A673 (cell line): ENCODE data around the gene TXNRD1. TPM values are rescaled to one million over a fixed set of nuclear protein-coding genes. Genes with fewer than 3 reads are reported as not detected.
A peak's percentile ranks its signal among the peaks of the same experiment; 100 is the strongest.
"Not testable (repeated sequence)": the region's sequence is repeated elsewhere in the genome, so short reads cannot be mapped to it uniquely, and the experiment has no call there.

Experiments
- BruUV-seq: library from RNA; stranded (reverse); fragments of 400-500 nt; replicated peaks from 2 replicates; lab custom pipeline; 2021; lab: Mats Ljungman, UMichigan
- CTCF ChIA-PET: fragments of 300-600 bp; sonication (Branson Sonifier 250); formaldehyde crosslinking; loops from one replicate; lab custom pipeline; 2022; ENCODE audit warnings: antibody characterized with exemption; lab: Charles Lee
- POLR2A ChIA-PET: fragments of 300-600 bp; sonication (Branson Sonifier 250); formaldehyde crosslinking; loops from one replicate; lab custom pipeline; 2022; ENCODE audit warnings: antibody characterized with exemption; ENCODE audit not compliant: low non-redundant PET; lab: Charles Lee
- DNase-seq: peaks from one replicate; pipeline ENCODE4 v3.0.0-alpha.2; 2015; ENCODE audit warnings: low spot score
- H3K27ac ChIP-seq: fragments of 200-600 bp; sonication (generic); 2 replicates; pipeline ENCODE4 v1.5.1; 2016; ENCODE audit warnings: mixed run types, low read depth, mild to moderate bottlenecking, mixed read lengths, antibody characterized with exemption, low read length; ENCODE audit not compliant: poor library complexity, severe bottlenecking
- H3K27me3 ChIP-seq: fragments of 200-600 bp; sonication (generic); replicated peaks from 2 replicates; pipeline ENCODE4 v1.6.1; 2017; ENCODE audit warnings: mixed run types, low read depth, mild to moderate bottlenecking, mixed read lengths, antibody characterized with exemption, low read length; ENCODE audit not compliant: insufficient read depth, poor library complexity
- H3K36me3 ChIP-seq: fragments of 200-600 bp; sonication (generic); 2 replicates; pipeline ENCODE4 v1.6.1; 2016; ENCODE audit warnings: mixed run types, mild to moderate bottlenecking, mixed read lengths, antibody characterized with exemption, low read length; ENCODE audit not compliant: insufficient read depth, poor library complexity, severe bottlenecking
- H3K4me1 ChIP-seq: fragments of 200-600 bp; sonication (generic); 2 replicates; pipeline ENCODE4 v1.6.1; 2017; ENCODE audit warnings: mixed run types, mild to moderate bottlenecking, mixed read lengths, antibody characterized with exemption, low read length; ENCODE audit not compliant: insufficient read depth, poor library complexity, severe bottlenecking
- H3K4me3 ChIP-seq: fragments of 200-600 bp; sonication (generic); 2 replicates; pipeline ENCODE4 v1.5.1; 2016; ENCODE audit warnings: low read depth, mixed run types, mild to moderate bottlenecking, mixed read lengths, low read length; ENCODE audit not compliant: poor library complexity, severe bottlenecking
- H3K9me3 ChIP-seq: fragments of 200-600 bp; sonication (generic); 2 replicates; pipeline ENCODE4 v1.6.1; 2016; ENCODE audit warnings: mixed run types, low read depth, mild to moderate bottlenecking, mixed read lengths, antibody characterized with exemption, low read length; ENCODE audit not compliant: poor library complexity, severe bottlenecking
- EZH2 ChIP-seq: fragments of 200-600 bp; sonication (generic); IDR thresholded peaks from 2 replicates; pipeline ENCODE4 v1.6.1; 2017; ENCODE audit warnings: borderline replicate concordance, low read depth, mild to moderate bottlenecking, mixed read lengths, antibody characterized with exemption, low read length; ENCODE audit not compliant: poor library complexity, severe bottlenecking
- intact Hi-C: fragments of 100-400 bp; cut with micrococcal nuclease; formaldehyde crosslinking; loops from one replicate; pipeline ENCODE4 v1.10.0; 2022; ENCODE audit not compliant: unreplicated experiment
- total RNA-seq: library from RNA; stranded (reverse); gene quantifications from 2 replicates; pipeline ENCODE4 v1.2.3, GENCODE V29; 2021
- TF ChIP-seq, protein P1 (sequence below): fragments of 300-800, 200-600 bp; sonication (generic); conservative IDR thresholded peaks from 2 replicates; pipeline ENCODE4 v1.5.1; 2017; ENCODE audit warnings: low read depth, mild to moderate bottlenecking, antibody characterized with exemption, low read length, moderate library complexity, mixed read lengths

The TXNRD1 gene
- total RNA-seq, 1 experiment from 2014 or later: 226 TPM

DNA sequence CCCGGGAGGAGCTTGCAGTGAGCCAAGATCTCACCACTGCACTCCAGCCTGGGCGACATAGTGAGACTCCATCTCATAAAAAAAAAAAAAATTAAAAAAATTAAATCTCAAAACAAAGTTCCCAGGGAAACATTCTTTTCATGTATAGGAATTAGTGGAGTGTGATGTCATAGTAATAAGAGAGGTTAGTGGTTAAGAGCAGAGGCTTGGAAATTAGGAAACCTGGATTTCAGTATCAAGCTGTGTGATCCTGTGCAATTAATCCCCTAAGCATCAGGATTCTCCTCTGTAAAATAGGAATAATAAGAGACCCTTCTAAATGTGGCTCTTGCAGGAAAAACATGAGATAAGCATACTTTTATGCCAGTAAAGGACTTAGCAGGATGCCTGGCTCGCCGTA is 3.1 kb upstream of the TXNRD1 start:
- CTCF ChIA-PET: no interaction called here
- POLR2A ChIA-PET: no interaction called here
- H3K27ac ChIP-seq: no peak overlapping the region

GRCh38 chr12:104213952-104214351 is 1.6 kb upstream of the TXNRD1 start:
- H3K4me1 ChIP-seq: peaks cover 4% of the 10 kb centered on the region
- no peaks in the 10 kb centered on the region for H3K9me3 ChIP-seq
- no peaks in the 10 kb centered on the region for H3K27me3 ChIP-seq
- intact Hi-C loops: loop anchor here (2.0 kb wide), 1 partner anchor 145 kb away; no protein-coding TSS in a partner anchor
- H3K4me3 ChIP-seq: no peak overlapping the region
- DNase-seq: no peak
- ChIA-PET CTCF (no interaction called here), POLR2A (no interaction called here)
- no peak for TF ChIP-seq EZH2
- TF ChIP-seq, protein P1, sequence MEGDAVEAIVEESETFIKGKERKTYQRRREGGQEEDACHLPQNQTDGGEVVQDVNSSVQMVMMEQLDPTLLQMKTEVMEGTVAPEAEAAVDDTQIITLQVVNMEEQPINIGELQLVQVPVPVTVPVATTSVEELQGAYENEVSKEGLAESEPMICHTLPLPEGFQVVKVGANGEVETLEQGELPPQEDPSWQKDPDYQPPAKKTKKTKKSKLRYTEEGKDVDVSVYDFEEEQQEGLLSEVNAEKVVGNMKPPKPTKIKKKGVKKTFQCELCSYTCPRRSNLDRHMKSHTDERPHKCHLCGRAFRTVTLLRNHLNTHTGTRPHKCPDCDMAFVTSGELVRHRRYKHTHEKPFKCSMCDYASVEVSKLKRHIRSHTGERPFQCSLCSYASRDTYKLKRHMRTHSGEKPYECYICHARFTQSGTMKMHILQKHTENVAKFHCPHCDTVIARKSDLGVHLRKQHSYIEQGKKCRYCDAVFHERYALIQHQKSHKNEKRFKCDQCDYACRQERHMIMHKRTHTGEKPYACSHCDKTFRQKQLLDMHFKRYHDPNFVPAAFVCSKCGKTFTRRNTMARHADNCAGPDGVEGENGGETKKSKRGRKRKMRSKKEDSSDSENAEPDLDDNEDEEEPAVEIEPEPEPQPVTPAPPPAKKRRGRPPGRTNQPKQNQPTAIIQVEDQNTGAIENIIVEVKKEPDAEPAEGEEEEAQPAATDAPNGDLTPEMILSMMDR: no peak
- no peak overlapping the region for H3K27ac ChIP-seq
- BruUV-seq: no TSS peak
- H3K36me3 ChIP-seq: no peaks in the 10 kb centered on the region

More for the DNA sequence above, 3.1 kb upstream of the TXNRD1 start:
- Histone ChIP-seq H3K27me3 (no peaks in the 10 kb centered on the region), H3K4me3 (no peak overlapping the region), H3K9me3 (no peaks in the 10 kb centered on the region), H3K4me1 (no peaks in the 10 kb centered on the region), H3K36me3 (no peaks in the 10 kb centered on the region)
- intact Hi-C loops: no loop called here
- TF ChIP-seq, protein P1: no peak
- DNase-seq: no peak
- BruUV-seq: no TSS peak

DNA sequence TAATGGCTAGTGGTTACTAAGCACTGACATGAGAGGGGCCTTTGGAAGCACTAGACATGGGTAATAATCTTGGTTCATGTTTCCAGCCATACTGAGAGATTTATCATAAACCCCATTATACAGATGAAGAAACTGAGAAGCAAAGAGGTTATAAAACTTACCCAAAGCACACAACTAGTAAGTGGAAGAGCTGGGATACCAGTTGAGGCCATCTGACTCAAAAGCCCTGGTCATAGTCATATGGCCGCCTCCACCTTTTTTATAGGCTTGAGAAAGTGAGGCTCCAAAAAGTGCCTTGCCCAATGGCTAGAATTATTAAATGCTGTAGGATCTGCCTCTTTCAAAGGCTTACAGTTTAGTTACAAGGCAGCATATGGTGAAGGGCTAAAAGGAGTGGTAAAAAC is 944 bp downstream of the TXNRD1 start:
- POLR2A ChIA-PET: no interaction called here
- peak overlapping the region; percentile 42 for H3K4me3 ChIP-seq

GRCh38 chr12:104218506-104218905 is 2.9 kb downstream of the TXNRD1 start:
- CTCF ChIA-PET, BruUV-seq: not testable (repeated sequence)
- intact Hi-C loops: loop anchor here (2.0 to 5.0 kb wide), 2 partner anchors 68 to 89 kb away; no protein-coding TSS in a partner anchor

More for the DNA sequence above, 944 bp downstream of the TXNRD1 start:
- Histone ChIP-seq H3K27me3 (no peaks in the 10 kb centered on the region), H3K9me3 (no peaks in the 10 kb centered on the region), H3K4me1 (peaks cover 25% of the 10 kb centered on the region), H3K27ac (no peak overlapping the region), H3K36me3 (no peaks in the 10 kb centered on the region)
- DNase-seq: no peak
- BruUV-seq: no TSS peak
- intact Hi-C loops: loop anchor here (5.0 kb wide), 1 partner anchor 91 kb away; no protein-coding TSS in a partner anchor
- CTCF ChIA-PET: interaction anchor here (0.5 kb wide), 1 partner anchor 75 kb away, joined by 10 read pairs; no protein-coding TSS in a partner anchor
- TF ChIP-seq EZH2: no peak
- TF ChIP-seq, protein P1: no peak

More at GRCh38 chr12:104218506-104218905, 2.9 kb downstream of the TXNRD1 start:
- POLR2A ChIA-PET, H3K27me3 ChIP-seq, H3K36me3 ChIP-seq, DNase-seq, H3K9me3 ChIP-seq, H3K4me3 ChIP-seq: not testable (repeated sequence)
- Histone ChIP-seq H3K4me1 (peaks cover 30% of the 10 kb centered on the region), H3K27ac (peak overlapping the region; percentile 81)
